ENCODE data around the gene PDLIM4. TPM values are rescaled to one million over a fixed set of nuclear protein-coding genes. Genes with fewer than 3 reads are reported as not detected.

PDLIM4 gene
- total RNA-seq, 2 experiments from 2014 or later, result not detected

DNA sequence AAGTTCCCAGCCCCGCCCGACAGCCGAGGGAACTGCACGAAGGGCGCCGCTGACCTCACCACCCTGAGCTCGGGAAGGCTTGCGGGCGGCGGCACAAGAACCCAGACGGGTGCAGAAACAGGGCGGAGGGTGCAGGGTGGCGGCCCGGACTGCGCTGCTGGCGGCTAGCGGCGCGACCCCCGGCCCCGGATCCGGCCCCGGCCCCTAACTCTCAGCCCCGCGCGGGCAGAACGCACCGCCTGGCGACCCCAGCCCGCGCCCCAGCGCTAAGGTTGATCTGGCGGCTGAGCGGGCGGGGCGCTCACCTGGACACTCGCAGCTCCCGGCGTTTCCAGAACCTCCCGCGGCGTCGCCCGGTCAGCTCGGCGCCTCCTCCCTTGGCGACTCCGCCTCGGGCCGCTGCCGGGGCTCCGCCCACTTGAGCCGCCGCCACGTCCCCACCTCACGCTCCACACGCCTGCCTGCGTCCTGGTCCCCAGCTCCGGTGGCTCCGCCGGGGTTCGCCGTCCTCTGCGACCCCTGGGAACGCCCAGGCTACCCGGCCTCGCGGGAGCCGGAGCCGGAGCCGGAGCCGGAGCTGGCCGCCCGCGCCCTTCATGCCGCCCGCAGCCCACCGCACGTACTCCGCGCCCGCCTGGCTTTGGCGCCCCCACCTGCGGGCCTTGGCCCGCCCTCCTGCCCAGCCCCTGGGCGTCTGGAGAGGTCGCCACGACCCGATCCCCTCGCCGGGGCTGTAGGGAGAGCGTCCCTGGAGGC, 29.8 kb upstream of the PDLIM4 start, which contains the start of gene P4HA2:
Gene P4HA2, minus strand, starts transcription at position 369 of the 756 bp plus-strand sequence. CDS start 9,227 bp downstream, outside the sequence.
- Histone ChIP-seq H2AFZ (ENCODE audit: low read length) (peak within 1 kb of the TSS; percentile 15; the same call in 1 of the 2 replicates), H3K79me2 (ENCODE audit: insufficient read depth, low read depth, low read length) (no peaks in the 10 kb centered on the region), H3K4me2 (ENCODE audit: low read length) (peak within 1 kb of the TSS; percentile 51; the same call in 1 of the 2 replicates), H3K36me3 (ENCODE audit: insufficient read depth, low read length) (no peaks in the 10 kb centered on the region), H4K20me1 (ENCODE audit: insufficient read depth, low read length) (no peaks in the 10 kb centered on the region), H3K9me3 (ENCODE audit: low read length) (no peaks in the 10 kb centered on the region), H3K27ac (ENCODE audit: low read depth, low read length, poor library complexity, severe bottlenecking) (no peak within 1 kb of the TSS), H3K4me3 (ENCODE audit: low read depth, low read length, poor library complexity, severe bottlenecking) (peak within 1 kb of the TSS; percentile 55), H3K9me2 (ENCODE audit: insufficient read depth, low read length) (no peaks in the 10 kb centered on the region), H3K4me1 (ENCODE audit: insufficient read depth, low read length, poor library complexity, severe bottlenecking) (peaks cover 47% of the 10 kb centered on the region)
- no TSS peak for BruUV-seq (replicated peaks)
- CTCF ChIA-PET (ENCODE audit: unreplicated experiment), result no interaction called here
- DNase-seq (ENCODE audit: low spot score), result no peak
- intact Hi-C loops (cut with micrococcal nuclease; ENCODE audit: unreplicated experiment), result no loop called here
- POLR2A ChIA-PET, result no interaction called here
- TF ChIP-seq, protein P1, sequence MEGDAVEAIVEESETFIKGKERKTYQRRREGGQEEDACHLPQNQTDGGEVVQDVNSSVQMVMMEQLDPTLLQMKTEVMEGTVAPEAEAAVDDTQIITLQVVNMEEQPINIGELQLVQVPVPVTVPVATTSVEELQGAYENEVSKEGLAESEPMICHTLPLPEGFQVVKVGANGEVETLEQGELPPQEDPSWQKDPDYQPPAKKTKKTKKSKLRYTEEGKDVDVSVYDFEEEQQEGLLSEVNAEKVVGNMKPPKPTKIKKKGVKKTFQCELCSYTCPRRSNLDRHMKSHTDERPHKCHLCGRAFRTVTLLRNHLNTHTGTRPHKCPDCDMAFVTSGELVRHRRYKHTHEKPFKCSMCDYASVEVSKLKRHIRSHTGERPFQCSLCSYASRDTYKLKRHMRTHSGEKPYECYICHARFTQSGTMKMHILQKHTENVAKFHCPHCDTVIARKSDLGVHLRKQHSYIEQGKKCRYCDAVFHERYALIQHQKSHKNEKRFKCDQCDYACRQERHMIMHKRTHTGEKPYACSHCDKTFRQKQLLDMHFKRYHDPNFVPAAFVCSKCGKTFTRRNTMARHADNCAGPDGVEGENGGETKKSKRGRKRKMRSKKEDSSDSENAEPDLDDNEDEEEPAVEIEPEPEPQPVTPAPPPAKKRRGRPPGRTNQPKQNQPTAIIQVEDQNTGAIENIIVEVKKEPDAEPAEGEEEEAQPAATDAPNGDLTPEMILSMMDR (conservative IDR thresholded peaks at IDR 0.05; ENCODE audit: low read length), result no peak
- TF ChIP-seq EZH2phosphoT487 (IDR thresholded peaks at IDR 0.05; ENCODE audit: borderline replicate concordance, low read depth, low read length), result no peak

DNA sequence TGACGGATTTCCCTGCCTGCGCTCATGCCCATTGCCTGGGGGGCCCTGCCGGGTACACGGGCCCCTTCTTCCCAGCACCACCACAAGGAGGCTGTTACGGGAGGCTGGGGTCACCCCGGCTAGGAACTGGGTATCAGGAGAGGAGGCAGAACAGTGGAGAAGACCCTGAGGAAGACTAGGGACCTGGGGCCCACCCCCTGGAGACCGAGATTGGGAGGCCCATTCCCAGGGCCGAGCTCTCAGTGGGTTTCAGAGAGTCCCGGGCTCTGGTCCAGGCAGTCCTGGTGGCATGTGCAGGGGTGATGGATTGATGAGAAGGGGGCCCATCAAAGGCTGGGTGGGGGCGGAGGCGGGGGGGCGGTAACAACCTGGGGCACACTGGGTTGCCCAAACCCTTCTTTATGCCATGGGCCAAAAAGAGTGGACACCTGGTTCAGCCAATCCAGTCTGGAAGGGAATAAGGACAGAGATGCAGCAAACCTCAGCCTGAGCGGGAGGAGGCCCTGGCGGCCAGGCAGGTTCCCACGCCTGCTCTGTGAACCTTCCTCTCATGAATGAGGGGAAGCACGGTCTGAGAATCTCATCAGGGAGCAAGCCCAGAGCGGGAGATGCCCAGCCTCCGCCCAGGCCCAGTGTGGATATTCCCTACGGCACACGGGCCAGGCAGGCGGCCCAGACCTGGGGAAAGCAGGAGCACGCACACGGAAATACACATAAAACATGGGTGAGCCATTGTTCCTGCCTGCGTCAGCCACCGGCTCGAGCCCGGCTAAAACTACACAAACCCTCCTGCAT, 29.1 kb upstream of the PDLIM4 start:
- intact Hi-C loops (cut with micrococcal nuclease; ENCODE audit: unreplicated experiment), result no loop called here
- Histone ChIP-seq H3K4me1 (ENCODE audit: insufficient read depth, low read length, poor library complexity, severe bottlenecking) (peaks cover 39% of the 10 kb centered on the region), H3K4me2 (ENCODE audit: low read length) (peak overlapping the region; percentile 51; the same call in 1 of the 2 replicates), H3K4me3 (ENCODE audit: low read depth, low read length, poor library complexity, severe bottlenecking) (peak overlapping the region; percentile 55), H3K79me2 (ENCODE audit: insufficient read depth, low read depth, low read length) (no peaks in the 10 kb centered on the region), H3K9me2 (ENCODE audit: insufficient read depth, low read length) (no peaks in the 10 kb centered on the region), H3K27ac (ENCODE audit: low read depth, low read length, poor library complexity, severe bottlenecking) (no peak overlapping the region), H3K36me3 (ENCODE audit: insufficient read depth, low read length) (no peaks in the 10 kb centered on the region), H3K9me3 (ENCODE audit: low read length) (no peaks in the 10 kb centered on the region), H2AFZ (ENCODE audit: low read length) (peak overlapping the region; percentile 15; the same call in 1 of the 2 replicates), H4K20me1 (ENCODE audit: insufficient read depth, low read length) (no peaks in the 10 kb centered on the region)
- CTCF ChIA-PET (ENCODE audit: unreplicated experiment), result interaction anchor here (1.2 kb wide), 1 partner anchor 10 kb away, joined by 4 read pairs; no protein-coding TSS in a partner anchor
- TF ChIP-seq EZH2phosphoT487 (IDR thresholded peaks at IDR 0.05; ENCODE audit: borderline replicate concordance, low read depth, low read length), result no peak
- TF ChIP-seq, protein P1 (conservative IDR thresholded peaks at IDR 0.05; ENCODE audit: low read length), result no peak
- no peak for DNase-seq (ENCODE audit: low spot score)
- BruUV-seq (replicated peaks), result no TSS peak
- POLR2A ChIA-PET, result no interaction called here

All from OCI-LY7 (cell line).